Left lobe of liver (tissue), 2 donors: Measurements from ENCODE around the gene CHM. TPM values are rescaled to one million over a fixed set of nuclear protein-coding genes. Genes with fewer than 3 reads are reported as not detected.
A peak's percentile ranks its signal among the peaks of the same experiment; 100 is the strongest.
"Not testable (repeated sequence)": the region's sequence is repeated elsewhere in the genome, so short reads cannot be mapped to it uniquely, and the experiment has no call there.

ENCODE experiments used
- ATAC-seq: fragments of 200-7000 bp; cut with Tn5 transposase; one replicate; pipeline ENCODE4 v1.9.1; 2020; ENCODE audit warnings: mild to moderate bottlenecking, moderate library complexity
- DNase-seq: peaks from one replicate; pipeline ENCODE4 v3.0.0-alpha.2; 2020; ENCODE audit warnings: low spot score
- total RNA-seq: library from RNA; stranded (reverse); gene quantifications from one replicate; pipeline ENCODE4 v1.2.1, GENCODE V29; 2021
- donor health status: DM: no; HTN: no; CAD: no; lungs with moderate emphysema.
- donor health status: DM: no; HTN: yes; CAD: no.

The CHM gene
- 6.1 TPM for total RNA-seq

DNA sequence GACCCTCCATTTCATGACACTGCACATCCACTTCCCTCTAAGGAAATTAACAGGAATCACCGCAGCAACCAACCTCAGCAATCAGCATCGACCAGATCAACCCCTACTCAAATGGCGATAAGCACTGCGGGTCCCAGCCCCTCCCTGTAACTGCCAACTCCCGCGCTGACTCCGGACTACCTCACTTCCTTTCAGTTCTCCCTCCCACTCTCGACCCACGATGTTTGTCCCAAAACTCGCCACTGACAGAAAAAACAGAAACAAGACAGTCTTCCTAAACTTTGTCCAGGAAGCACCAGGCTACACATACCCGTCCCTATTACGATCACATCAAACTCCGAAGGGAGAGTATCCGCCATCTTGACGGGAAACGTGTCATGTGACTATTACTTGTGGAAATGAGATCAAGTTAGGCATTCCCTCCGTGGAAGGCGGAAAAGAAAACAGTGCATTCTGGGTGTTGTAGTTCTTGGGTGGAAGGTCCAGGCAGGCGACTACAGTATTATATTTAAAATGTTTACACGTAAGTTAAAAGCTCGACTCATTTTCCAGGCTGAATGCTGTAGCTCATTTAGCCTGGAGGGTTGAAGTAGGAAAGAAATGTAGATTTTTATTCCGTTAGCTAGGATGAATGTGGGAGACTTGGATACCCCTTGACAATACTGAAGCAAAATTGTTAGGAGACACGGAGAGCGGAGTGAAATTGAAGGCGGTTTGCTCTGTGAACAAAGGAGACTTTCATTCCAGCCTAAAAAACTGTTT, at the start of gene CHM:
Gene CHM, minus strand, starts transcription at position 385 of the 762 bp plus-strand sequence. Its CDS starts 26 bp downstream, at position 359.
- peak; percentile 66 for DNase-seq

GRCh38 chrX:86078650-86079049, 31.3 kb upstream of the CHM start:
- ATAC-seq (no peak), DNase-seq (no peak)

More for the DNA sequence above, at the start of gene CHM:
- ATAC-seq = peak; percentile 99

DNA sequence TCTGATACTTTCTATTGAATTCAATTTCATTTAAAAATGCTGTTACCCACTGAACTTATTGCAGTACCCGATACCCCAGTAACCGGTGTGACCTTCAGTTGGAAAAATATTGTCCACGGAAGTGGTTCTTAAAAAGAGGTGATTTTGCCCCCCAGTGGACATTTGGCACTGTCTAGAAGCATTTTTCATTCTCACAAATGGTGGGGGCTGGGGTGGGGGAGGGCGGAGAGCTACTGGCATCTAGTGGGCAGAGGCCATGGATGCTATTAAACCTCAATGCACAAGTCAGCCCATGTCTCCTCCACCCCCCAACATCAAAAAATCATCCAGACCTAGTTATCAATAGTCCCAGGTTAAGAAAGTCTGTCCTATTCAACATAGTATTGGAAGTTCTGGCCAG, 19.6 kb upstream of the CHM start:
- ATAC-seq (no peak), DNase-seq (no peak)

GRCh38 chrX:86061407-86061806, 14.0 kb upstream of the CHM start:
- no peak for DNase-seq

DNA sequence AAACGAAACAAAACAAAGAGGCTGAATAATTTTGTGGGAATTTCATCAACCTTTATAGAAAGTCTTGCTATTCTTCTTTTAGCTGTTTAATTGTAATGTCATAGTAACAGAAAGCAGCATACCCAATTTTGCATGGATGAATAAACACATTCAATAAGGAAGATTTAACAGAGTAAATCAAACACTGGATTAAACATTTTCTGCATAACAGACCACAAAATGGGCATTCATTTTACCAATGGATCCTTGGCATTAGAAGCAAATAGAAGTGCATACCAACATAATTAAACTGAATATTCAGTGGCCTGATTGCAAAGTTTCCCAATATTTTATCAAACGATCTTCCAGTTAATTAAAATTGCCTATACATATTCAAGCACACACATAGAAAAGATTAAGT, 4.4 kb upstream of the CHM start:
- DNase-seq (no peak), ATAC-seq (no peak)

More at GRCh38 chrX:86061407-86061806, 14.0 kb upstream of the CHM start:
- ATAC-seq = no peak

DNA sequence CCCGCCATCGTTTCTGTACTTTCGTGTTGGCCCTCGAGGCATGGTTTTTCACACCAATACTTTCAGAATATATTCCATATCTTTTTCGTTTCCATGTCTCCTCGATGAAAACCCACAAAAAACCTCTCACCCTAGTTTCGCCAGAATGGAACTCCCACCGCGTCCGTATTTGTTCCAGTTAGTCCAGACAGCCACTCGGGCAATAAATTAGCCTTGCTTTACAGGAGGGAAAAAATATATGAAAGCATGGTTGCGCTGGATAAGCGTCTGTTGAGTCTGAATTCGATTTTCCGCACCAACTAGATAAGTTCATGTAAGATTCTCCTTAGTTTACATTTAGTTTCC, 550 bp upstream of the CHM start:
- no peak for DNase-seq
- ATAC-seq = peak; percentile 16

DNA sequence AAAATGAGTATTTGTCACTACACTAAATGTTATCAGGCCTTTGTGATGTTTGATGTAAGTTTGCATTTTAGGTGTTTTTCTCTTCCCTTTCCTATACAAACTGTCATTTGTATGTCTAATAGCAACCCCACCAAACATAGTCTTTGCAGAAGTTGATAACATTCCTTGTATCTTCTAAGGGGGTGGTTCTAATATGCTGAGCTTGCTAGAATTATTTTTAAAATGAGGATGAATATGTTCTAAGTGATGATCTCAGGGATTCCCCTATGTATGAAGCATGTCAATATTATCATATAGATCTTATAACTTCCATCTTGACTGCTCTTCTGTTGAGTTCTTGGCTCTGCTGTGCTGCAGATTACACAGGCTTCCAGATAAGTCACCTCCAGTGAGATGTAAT, 3.1 kb downstream of the CHM start:
- no peak for ATAC-seq
- DNase-seq = no peak

DNA sequence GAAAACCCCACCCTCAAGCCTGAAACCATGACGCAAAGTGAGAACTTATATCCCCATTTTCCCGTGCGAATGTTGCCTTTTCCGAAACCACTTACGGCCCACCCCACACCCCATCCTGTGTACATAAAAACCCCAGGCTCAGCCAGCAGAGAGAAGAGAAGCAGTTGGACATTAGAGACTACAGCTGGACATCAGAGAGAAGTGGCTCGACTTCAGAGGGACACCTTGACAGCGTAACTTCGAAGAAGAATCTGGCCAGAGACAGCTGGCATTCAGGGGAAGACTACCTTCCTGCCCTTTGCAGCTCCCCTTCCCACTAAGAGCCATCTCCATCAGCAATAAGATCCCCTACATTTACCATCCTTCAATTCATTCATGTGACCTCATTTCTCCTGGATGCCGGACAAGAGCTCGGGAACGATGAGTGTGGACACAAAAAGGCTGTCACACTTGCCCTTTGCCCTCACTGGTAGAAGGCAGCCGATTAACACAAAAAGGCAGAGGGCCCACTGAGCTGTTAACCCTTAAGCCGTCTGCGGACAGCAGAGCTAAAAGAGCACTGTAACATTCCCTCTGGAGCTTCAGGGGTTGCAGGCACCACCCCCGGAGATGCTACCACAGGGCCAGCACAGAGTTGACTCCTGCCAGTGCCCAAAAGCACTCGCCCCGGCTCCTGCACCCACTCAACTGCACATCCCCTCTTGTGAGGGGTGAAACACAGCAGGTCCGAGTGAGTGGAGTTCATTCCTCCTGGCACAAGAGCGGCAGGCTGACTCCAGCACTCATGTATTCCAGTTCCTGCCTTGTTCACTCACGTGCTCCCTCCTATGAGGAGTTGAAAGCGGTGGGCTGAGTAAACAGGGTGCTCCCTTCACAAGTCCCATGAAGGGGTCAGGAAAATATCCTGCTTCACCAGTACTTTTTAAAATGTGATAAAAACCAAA, 7.5 kb downstream of the CHM start:
- ATAC-seq (peak; percentile 99), DNase-seq (peak; percentile 62)

GRCh38 chrX:86033385-86033784, 14.0 kb downstream of the CHM start:
- ATAC-seq (no peak), DNase-seq (no peak)

DNA sequence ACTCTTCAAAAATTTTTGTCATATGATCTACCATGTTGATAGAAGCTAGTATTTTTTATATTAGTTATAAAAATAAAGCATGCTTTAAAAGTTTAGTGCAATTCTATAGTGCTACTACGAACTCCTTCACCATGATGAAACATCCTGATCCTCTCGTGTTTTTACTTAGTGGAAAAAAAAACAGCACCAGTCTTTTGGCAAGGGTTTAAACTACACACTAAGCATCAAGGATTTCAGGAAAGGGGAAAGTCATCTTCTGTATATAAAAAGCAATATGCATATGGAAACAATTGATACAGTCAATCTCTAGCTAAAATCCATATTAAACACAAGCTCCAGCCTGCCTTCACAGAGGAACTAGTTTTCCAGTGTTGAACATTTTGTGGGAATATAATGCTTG, 18.7 kb downstream of the CHM start:
- no peak for DNase-seq
- no peak for ATAC-seq

DNA sequence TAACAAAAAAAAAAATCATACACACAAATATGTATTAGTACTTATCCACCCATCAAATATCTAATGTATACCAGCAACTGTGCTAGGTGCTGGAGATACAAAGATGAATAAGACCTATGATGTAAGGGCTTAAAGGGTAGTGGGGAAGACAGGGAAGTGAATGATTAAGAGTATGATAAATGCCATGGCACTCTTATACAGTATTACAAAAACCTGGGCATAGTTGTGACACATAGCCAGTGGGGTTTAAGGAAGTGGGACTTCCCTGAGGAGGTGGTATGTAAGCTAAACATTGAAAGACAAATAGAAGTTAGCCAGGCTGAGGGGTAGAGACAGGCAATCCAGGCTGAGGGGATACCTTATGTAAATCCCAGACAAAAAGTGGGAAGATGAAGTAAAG, 23.5 kb downstream of the CHM start:
- no peak for DNase-seq
- ATAC-seq = no peak

- ATAC-seq (peak; percentile 34), DNase-seq (no peak)
Measured at GRCh38 chrX:86021652-86022289, 25.6 kb downstream of the CHM start.

GRCh38 chrX:86016139-86016538, 31.2 kb downstream of the CHM start:
- DNase-seq (no peak), ATAC-seq (no peak)

GRCh38 chrX:86014959-86015358, 32.4 kb downstream of the CHM start:
- ATAC-seq, DNase-seq: not testable (repeated sequence)

- ATAC-seq (no peak), DNase-seq (no peak)
Measured at GRCh38 chrX:86014421-86014820, 32.9 kb downstream of the CHM start.

DNA sequence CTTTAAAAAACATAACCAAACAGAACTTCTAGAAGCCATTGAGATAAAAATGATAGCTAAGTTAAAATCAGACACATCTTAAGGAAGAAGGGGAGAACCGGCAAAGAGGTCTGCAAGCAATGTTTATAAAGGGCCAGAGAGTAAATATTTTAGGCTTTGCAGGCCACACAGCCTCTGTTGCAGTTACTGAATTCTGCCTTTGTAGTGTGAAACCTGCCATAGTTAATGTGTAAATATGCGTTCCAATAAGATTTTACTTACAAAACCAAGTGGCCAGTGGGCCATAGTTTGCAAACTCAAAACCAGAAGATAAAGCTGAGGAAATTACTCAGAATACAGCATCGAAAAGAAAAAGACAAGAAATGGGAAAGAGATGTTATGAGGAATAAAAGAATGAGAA, 33.6 kb downstream of the CHM start:
- DNase-seq = no peak

DNA sequence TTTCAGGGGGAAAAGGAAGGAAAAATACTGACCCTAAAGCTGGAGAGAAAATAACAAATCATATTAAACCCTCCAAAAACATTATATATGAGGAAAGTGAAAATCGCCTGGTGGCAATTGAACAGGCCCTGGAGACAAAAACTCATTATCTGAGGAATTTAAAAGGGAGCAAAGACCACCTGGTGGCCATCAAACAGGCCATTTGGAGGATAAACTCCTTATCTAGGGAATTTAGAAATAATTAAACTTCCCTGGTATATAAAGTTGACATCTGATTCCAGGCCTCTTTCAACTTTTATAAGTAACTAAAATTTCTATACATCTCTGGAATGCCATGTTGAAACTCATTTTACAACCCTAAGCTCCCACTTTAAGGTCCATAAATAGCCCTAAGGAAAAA, 35.2 kb downstream of the CHM start:
- DNase-seq = no peak
- no peak for ATAC-seq

More for the DNA sequence above, 33.6 kb downstream of the CHM start:
- no peak for ATAC-seq

- not testable (repeated sequence) for ATAC-seq, DNase-seq
Measured at GRCh38 chrX:86009803-86010202, 37.6 kb downstream of the CHM start.

- DNase-seq, ATAC-seq: not testable (repeated sequence)
Measured at GRCh38 chrX:86007891-86008290, 39.5 kb downstream of the CHM start.

DNA sequence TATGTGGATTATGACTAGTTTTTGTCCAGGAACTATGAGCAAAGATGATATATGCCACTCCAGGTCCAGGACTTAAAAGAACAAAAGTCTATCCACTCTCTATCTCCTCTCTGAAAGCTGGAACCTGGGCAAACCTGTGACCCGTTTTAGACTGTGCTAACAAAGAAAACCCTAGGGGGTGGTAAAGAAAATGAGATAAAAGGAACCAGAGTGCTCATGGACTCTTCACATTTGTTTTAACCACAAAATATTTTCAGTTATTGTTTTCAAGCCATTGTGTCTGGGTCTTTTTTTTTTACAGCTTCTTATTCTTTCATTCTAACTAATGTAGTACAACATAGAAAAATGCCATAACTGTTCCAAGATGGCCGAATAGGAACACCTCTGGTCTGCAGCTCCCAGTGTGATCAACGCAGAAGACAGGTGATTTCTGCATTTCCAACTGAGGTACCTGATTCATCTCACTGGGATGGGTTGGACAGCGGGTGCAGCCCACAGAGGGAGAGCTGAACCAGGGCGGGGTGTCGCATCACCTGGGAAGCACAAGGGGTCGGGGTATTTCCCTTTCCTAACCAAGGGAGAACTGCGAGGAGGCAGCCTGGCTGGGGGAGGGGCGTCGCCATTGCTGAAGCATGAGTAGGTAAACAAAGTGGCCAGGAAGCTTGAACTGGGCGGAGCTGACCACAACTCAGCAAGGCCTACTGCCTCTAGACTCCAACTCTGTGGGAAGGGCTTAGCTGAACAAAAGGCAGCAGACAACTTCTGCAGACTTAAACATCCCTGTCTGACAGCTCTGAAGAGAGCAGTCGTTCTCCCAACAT, 45.1 kb downstream of the CHM start:
- ATAC-seq (no peak), DNase-seq (no peak)

DNA sequence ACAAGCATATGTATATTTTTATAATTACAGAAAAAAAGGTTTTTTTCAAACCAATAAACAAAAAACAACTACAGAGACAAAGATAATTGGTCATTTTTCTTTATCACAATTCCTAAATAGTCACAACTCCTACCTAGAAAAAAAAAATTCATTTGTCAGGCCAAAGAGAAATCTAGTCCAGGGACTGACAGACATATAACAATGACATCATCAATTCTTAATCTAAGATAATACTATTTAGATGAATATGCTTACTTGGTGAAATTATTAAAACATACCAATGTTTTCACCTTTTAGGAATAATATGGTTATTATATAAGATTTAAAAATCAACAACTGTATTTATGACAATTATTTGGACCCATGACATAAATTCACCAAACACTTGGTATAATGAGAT, 48.4 kb downstream of the CHM start:
- no peak for ATAC-seq
- no peak for DNase-seq
